ENCODE data around the gene OVOL3. TPM values are rescaled to one million over a fixed set of nuclear protein-coding genes. Genes with fewer than 3 reads are reported as not detected.
A peak's percentile ranks its signal among the peaks of the same experiment; 100 is the strongest.

The OVOL3 gene
- 0.10 TPM in 1 of 2 replicates, not detected in the other for polyA plus RNA-seq (2013)

DNA sequence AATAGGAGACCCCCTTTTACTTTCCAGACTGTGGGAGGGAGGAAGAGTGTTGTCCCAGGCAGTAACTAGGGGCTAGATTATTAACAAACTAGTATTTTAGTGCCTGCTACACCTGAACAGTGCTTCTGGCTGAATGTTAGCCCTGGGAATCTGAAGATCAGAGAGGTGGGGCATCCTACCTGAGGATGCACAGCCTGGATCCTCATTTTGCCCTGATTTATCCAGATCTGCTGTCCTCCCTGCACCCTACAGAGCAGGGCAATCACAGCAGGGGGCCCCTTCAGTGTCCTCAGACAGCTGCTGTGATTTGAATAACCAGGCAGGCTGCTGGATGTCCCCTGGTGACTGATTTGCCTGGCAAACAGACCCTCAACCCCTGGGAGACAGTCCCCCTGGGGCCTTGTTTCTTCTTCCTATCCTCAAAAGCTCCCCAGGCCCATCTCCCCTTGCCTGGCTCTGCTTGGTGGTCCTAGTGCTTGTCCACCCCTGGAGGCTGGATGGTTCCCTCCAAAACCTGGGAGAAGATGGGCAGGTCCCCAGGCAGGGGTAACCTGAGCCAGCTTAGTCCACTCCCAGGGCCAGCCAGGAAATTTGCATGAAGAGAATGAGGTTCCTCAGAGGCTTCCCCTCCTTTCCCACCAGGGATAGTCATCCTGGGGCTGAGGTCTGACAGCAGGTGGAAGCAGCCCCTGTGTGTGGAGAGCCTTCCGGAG, at the start of gene OVOL3:
Gene OVOL3, plus strand, starts transcription at position 657 of the 713 bp plus-strand sequence. CDS start 60 bp downstream, outside the sequence.
- no peak within 1 kb of the TSS for H2AFZ ChIP-seq (ENCODE audit: insufficient read depth, low read length, poor library complexity)
- no peak within 1 kb of the TSS for H4K91ac ChIP-seq (ENCODE audit: low read depth, low read length)
- H3K79me2 ChIP-seq (ENCODE audit: control insufficient read depth, insufficient read depth, low read length, poor library complexity), result peaks cover 8% of the 10 kb centered on the region
- WGBS (ENCODE audit: extremely low coverage, insufficient coverage, insufficient read length), result no CpG with 5 or more reads among the region's 1 CpG
- no peaks in the 10 kb centered on the region for H3K27me3 ChIP-seq (ENCODE audit: insufficient read depth, low read length)
- H2AK5ac ChIP-seq (ENCODE audit: low read length), result no peak within 1 kb of the TSS
- H4K8ac ChIP-seq (ENCODE audit: low read depth, low read length), result no peak within 1 kb of the TSS
- no peak within 1 kb of the TSS for H3K23ac ChIP-seq (ENCODE audit: low read length)
- no peak within 1 kb of the TSS for H3K27ac ChIP-seq (ENCODE audit: low read depth, low read length)
- no peak within 1 kb of the TSS for H3K14ac ChIP-seq (ENCODE audit: low read length)
- no peak within 1 kb of the TSS for H2BK5ac ChIP-seq (ENCODE audit: low read depth, low read length, poor library complexity)
- no peak within 1 kb of the TSS for H2BK12ac ChIP-seq (ENCODE audit: low read length)
- no peaks in the 10 kb centered on the region for H3K9me3 ChIP-seq (ENCODE audit: insufficient read depth, low read depth, low read length)
- peaks cover 10% of the 10 kb centered on the region for H3K79me1 ChIP-seq (ENCODE audit: low read length)
- H3K4ac ChIP-seq (ENCODE audit: low read depth, low read length), result no peak within 1 kb of the TSS
- H3K36me3 ChIP-seq (ENCODE audit: control insufficient read depth in 1 of 2, insufficient read depth in 2 of 2, low read length in 2 of 2), result peaks cover 25 to 27% of the 10 kb centered on the region in 2 experiments
- no peak for DNase-seq
- H3K4me2 ChIP-seq (ENCODE audit: low read length), result no peak within 1 kb of the TSS
- H4K12ac ChIP-seq (ENCODE audit: low read depth, low read length), result peak within 1 kb of the TSS; percentile 25
- H3K4me1 ChIP-seq (ENCODE audit: control insufficient read depth in 1 of 2, insufficient read depth in 2 of 2, low read length in 2 of 2), result peaks cover 8 to 10% of the 10 kb centered on the region in 2 experiments
- H2BK120ac ChIP-seq (ENCODE audit: insufficient read depth, low read length, poor library complexity), result no peak within 1 kb of the TSS
- no peak within 1 kb of the TSS for H3K9ac ChIP-seq (ENCODE audit: low read length)
- H3K18ac ChIP-seq (ENCODE audit: low read length), result no peak within 1 kb of the TSS
- H3K4me3 ChIP-seq (ENCODE audit: low read depth, low read length), result no peak within 1 kb of the TSS

DNA sequence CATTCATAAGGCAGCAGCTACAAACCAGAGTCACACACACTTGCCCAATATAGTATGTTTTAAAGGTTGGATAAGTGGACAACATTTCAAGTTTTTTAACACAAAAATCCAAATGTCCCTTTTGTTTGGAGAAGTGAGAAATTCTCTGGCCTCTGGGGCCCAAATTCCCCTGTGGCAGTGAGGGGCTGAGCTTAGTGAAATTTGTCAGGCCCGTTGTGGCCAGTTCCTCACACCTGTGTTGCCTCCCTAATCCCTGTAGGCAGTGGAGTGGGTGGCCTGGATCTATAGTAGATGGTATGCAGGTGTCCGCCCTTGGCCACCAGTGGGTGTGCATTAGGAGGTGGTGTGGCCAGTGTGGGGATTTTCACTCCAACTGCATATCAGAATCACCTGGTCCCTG, 49.6 kb upstream of the OVOL3 start:
- Histone ChIP-seq H3K79me1 (ENCODE audit: low read length) (no peaks in the 10 kb centered on the region), H3K27ac (ENCODE audit: low read depth, low read length) (no peak overlapping the region), H3K9ac (ENCODE audit: low read length) (no peak overlapping the region), H2AK5ac (ENCODE audit: low read length) (no peak overlapping the region), H3K36me3 (ENCODE audit: control insufficient read depth in 1 of 2, insufficient read depth in 2 of 2, low read length in 2 of 2) (peaks cover 31 to 49% of the 10 kb centered on the region in 2 experiments), H2BK12ac (ENCODE audit: low read length) (no peak overlapping the region), H3K27me3 (ENCODE audit: insufficient read depth, low read length) (no peaks in the 10 kb centered on the region), H2BK120ac (ENCODE audit: insufficient read depth, low read length, poor library complexity) (no peak overlapping the region), H2BK5ac (ENCODE audit: low read depth, low read length, poor library complexity) (no peak overlapping the region), H3K14ac (ENCODE audit: low read length) (no peak overlapping the region), H3K23ac (ENCODE audit: low read length) (no peak overlapping the region), H4K91ac (ENCODE audit: low read depth, low read length) (no peak overlapping the region), H4K12ac (ENCODE audit: low read depth, low read length) (no peak overlapping the region), H3K4me3 (ENCODE audit: low read depth, low read length) (no peak overlapping the region), H3K79me2 (ENCODE audit: control insufficient read depth, insufficient read depth, low read length, poor library complexity) (no peaks in the 10 kb centered on the region), H2AFZ (ENCODE audit: insufficient read depth, low read length, poor library complexity) (no peak overlapping the region), H3K9me3 (ENCODE audit: insufficient read depth, low read depth, low read length) (peaks cover 5% of the 10 kb centered on the region), H3K4me2 (ENCODE audit: low read length) (no peak overlapping the region), H4K8ac (ENCODE audit: low read depth, low read length) (no peak overlapping the region), H3K4ac (ENCODE audit: low read depth, low read length) (no peak overlapping the region), H3K18ac (ENCODE audit: low read length) (no peak overlapping the region), H3K4me1 (ENCODE audit: control insufficient read depth in 1 of 2, insufficient read depth in 2 of 2, low read length in 2 of 2) (no peaks in the 10 kb centered on the region)
- WGBS (ENCODE audit: extremely low coverage, insufficient coverage, insufficient read length), result no CpG with 5 or more reads among the region's 2 CpGs
- no peak for DNase-seq

DNA sequence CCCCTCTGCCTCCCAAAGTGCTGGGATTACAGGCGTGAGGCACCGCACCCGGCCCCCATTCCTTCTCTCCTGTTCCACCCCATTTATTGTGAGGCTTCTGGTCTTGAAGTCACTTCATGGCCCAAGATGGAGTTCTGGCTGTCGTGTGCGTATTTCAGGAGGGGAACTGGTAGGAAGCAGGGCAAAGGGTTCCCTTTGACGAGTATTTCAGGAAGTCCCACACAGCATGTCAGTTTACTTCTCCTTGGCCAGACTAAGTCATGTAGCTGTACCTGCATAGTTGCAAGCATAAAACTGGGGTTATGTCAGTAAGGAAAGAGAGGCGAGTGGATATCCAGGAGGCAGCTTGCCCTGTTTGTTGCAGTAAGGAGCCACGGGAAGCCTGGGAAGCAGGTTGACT, 46.1 kb upstream of the OVOL3 start:
- no peak for DNase-seq
- peaks cover 4% of the 10 kb centered on the region for H3K9me3 ChIP-seq (ENCODE audit: insufficient read depth, low read depth, low read length)
- H3K4me2 ChIP-seq (ENCODE audit: low read length), result no peak overlapping the region
- H3K27me3 ChIP-seq (ENCODE audit: insufficient read depth, low read length), result no peaks in the 10 kb centered on the region
- no peak overlapping the region for H3K4ac ChIP-seq (ENCODE audit: low read depth, low read length)
- no CpG with 5 or more reads among the region's 8 CpGs for WGBS (ENCODE audit: extremely low coverage, insufficient coverage, insufficient read length)
- H2BK120ac ChIP-seq (ENCODE audit: insufficient read depth, low read length, poor library complexity), result no peak overlapping the region
- H3K36me3 ChIP-seq (ENCODE audit: control insufficient read depth in 1 of 2, insufficient read depth in 2 of 2, low read length in 2 of 2), result peaks cover 44 to 54% of the 10 kb centered on the region in 2 experiments
- H3K79me1 ChIP-seq (ENCODE audit: low read length), result no peaks in the 10 kb centered on the region
- no peak overlapping the region for H2AK5ac ChIP-seq (ENCODE audit: low read length)
- H2BK12ac ChIP-seq (ENCODE audit: low read length), result no peak overlapping the region
- H3K4me1 ChIP-seq (ENCODE audit: control insufficient read depth in 1 of 2, insufficient read depth in 2 of 2, low read length in 2 of 2), result no peaks in the 10 kb centered on the region
- H3K4me3 ChIP-seq (ENCODE audit: low read depth, low read length), result no peak overlapping the region
- no peaks in the 10 kb centered on the region for H3K79me2 ChIP-seq (ENCODE audit: control insufficient read depth, insufficient read depth, low read length, poor library complexity)
- no peak overlapping the region for H3K18ac ChIP-seq (ENCODE audit: low read length)
- no peak overlapping the region for H3K23ac ChIP-seq (ENCODE audit: low read length)
- no peak overlapping the region for H3K9ac ChIP-seq (ENCODE audit: low read length)
- no peak overlapping the region for H3K27ac ChIP-seq (ENCODE audit: low read depth, low read length)
- H2BK5ac ChIP-seq (ENCODE audit: low read depth, low read length, poor library complexity), result no peak overlapping the region
- H3K14ac ChIP-seq (ENCODE audit: low read length), result no peak overlapping the region
- H4K8ac ChIP-seq (ENCODE audit: low read depth, low read length), result no peak overlapping the region
- no peak overlapping the region for H4K91ac ChIP-seq (ENCODE audit: low read depth, low read length)
- H4K12ac ChIP-seq (ENCODE audit: low read depth, low read length), result no peak overlapping the region
- no peak overlapping the region for H2AFZ ChIP-seq (ENCODE audit: insufficient read depth, low read length, poor library complexity)

DNA sequence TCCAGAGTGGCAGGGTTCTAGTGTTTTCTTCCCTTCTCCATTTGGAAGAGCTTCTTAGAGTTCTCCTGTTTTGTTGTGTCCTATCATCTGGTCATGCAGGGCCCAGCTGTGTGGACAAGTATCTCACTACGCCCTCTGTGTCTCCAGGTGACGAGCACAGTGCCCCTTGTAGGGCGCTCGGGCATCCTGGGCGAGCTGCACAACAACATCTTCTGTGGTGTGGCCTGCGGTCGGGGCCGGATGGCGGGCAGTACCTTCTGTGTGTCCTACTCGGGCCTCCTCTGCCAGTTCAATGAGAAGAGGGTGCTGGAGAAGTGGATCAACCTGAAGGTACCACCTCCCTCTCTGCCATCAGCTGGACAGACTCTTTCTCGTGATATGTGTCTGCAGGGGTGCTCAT, 43.3 kb upstream of the OVOL3 start:
- Histone ChIP-seq H4K12ac (ENCODE audit: low read depth, low read length) (no peak overlapping the region), H3K79me2 (ENCODE audit: control insufficient read depth, insufficient read depth, low read length, poor library complexity) (no peaks in the 10 kb centered on the region), H3K9me3 (ENCODE audit: insufficient read depth, low read depth, low read length) (peaks cover 3% of the 10 kb centered on the region), H3K14ac (ENCODE audit: low read length) (no peak overlapping the region), H3K36me3 (ENCODE audit: control insufficient read depth in 1 of 2, insufficient read depth in 2 of 2, low read length in 2 of 2) (peaks cover 38 to 41% of the 10 kb centered on the region in 2 experiments), H2BK5ac (ENCODE audit: low read depth, low read length, poor library complexity) (no peak overlapping the region), H3K4ac (ENCODE audit: low read depth, low read length) (no peak overlapping the region), H3K18ac (ENCODE audit: low read length) (no peak overlapping the region), H3K4me3 (ENCODE audit: low read depth, low read length) (peak overlapping the region; percentile 9), H3K9ac (ENCODE audit: low read length) (no peak overlapping the region), H3K23ac (ENCODE audit: low read length) (no peak overlapping the region), H3K27ac (ENCODE audit: low read depth, low read length) (no peak overlapping the region), H3K4me2 (ENCODE audit: low read length) (no peak overlapping the region), H4K8ac (ENCODE audit: low read depth, low read length) (no peak overlapping the region), H2AK5ac (ENCODE audit: low read length) (no peak overlapping the region), H2BK120ac (ENCODE audit: insufficient read depth, low read length, poor library complexity) (no peak overlapping the region), H2BK12ac (ENCODE audit: low read length) (no peak overlapping the region), H2AFZ (ENCODE audit: insufficient read depth, low read length, poor library complexity) (no peak overlapping the region), H4K91ac (ENCODE audit: low read depth, low read length) (no peak overlapping the region), H3K79me1 (ENCODE audit: low read length) (no peaks in the 10 kb centered on the region), H3K27me3 (ENCODE audit: insufficient read depth, low read length) (no peaks in the 10 kb centered on the region), H3K4me1 (ENCODE audit: control insufficient read depth in 1 of 2, insufficient read depth in 2 of 2, low read length in 2 of 2) (no peaks in the 10 kb centered on the region)
- no peak for DNase-seq
- WGBS (ENCODE audit: extremely low coverage, insufficient coverage, insufficient read length), result no CpG with 5 or more reads among the region's 11 CpGs
